ENCODE results near the gene KRT86.

GRCh38 chr12:52268212-52268611, 6.2 kb upstream of the KRT86 start:
- TF ChIP-seq CTCF (IDR thresholded peaks at IDR 0.05; ENCODE audit: low read length): no peak
- TF ChIP-seq EZH2 (IDR thresholded peaks at IDR 0.05; ENCODE audit: borderline replicate concordance, low read length): no peak

Measured in OCI-LY1 (cell line).